Activated CD8-positive, alpha-beta memory T cell treated with anti-CD3 and anti-CD28 coated beads, Interleukin-2, amount 10 ng/mL, durations not matched to agents 7 days and 5 days (primary cell): ENCODE data around the gene TSPO. TPM values are rescaled to one million over a fixed set of nuclear protein-coding genes. Genes with fewer than 3 reads are reported as not detected.
"Not testable (repeated sequence)": the region's sequence is repeated elsewhere in the genome, so short reads cannot be mapped to it uniquely, and the experiment has no call there.

Experiments used
- ATAC-seq: fragments of 150-1000 bp; cut with Tn5 transposase; one replicate; pipeline ENCODE4 v1.10.0; 2021; ENCODE audit warnings: moderate library complexity
- CTCF ChIA-PET: fragments of 350-600 bp; sonication (Branson Sonifier 250); formaldehyde crosslinking; loops from one replicate; lab custom pipeline; 2021; ENCODE audit warnings: antibody characterized with exemption; lab: Charles Lee
- DNase-seq: peaks from one replicate; pipeline ENCODE4 v3.0.0-alpha.2; 2020
- H3K27ac Mint-ChIP-seq: one replicate; pipeline ENCODE4 v1.8.0; 2021; ENCODE audit warnings: mild to moderate bottlenecking, mixed read lengths
- H3K27me3 Mint-ChIP-seq: one replicate; pipeline ENCODE4 v1.8.0; 2021; ENCODE audit warnings: mixed read lengths
- H3K36me3 Mint-ChIP-seq: one replicate; pipeline ENCODE4 v1.8.0; 2021; ENCODE audit warnings: mild to moderate bottlenecking, mixed read lengths
- H3K4me1 Mint-ChIP-seq: one replicate; pipeline ENCODE4 v1.8.0; 2021; ENCODE audit warnings: mixed read lengths
- H3K4me3 Mint-ChIP-seq: one replicate; pipeline ENCODE4 v1.8.0; 2021; ENCODE audit warnings: mild to moderate bottlenecking, moderate library complexity, mixed read lengths
- H3K9me3 Mint-ChIP-seq: one replicate; pipeline ENCODE4 v1.8.0; 2022; ENCODE audit warnings: low read depth, mixed read lengths
- total RNA-seq, 2 experiments: library from RNA; stranded (reverse); gene quantifications; one replicate each; pipeline ENCODE4 v1.2.3, GENCODE V29; 2021

Gene TSPO
- total RNA-seq: 100 to 1,000 TPM; 118 to 131 TPM

- Mint-ChIP-seq H3K4me3 (peak within 1 kb of the TSS; percentile 83), H3K4me1 (peaks cover 34% of the 10 kb centered on the region), H3K27ac (peak within 1 kb of the TSS; percentile 88), H3K27me3 (no peaks in the 10 kb centered on the region), H3K9me3 (no peaks in the 10 kb centered on the region), H3K36me3 (no peaks in the 10 kb centered on the region)
- ATAC-seq (peak; percentile 77), DNase-seq (peak; percentile 68)
- CTCF ChIA-PET: no interaction called here
Observed at GRCh38 chr22:43151251-43152002, at the start of gene TSPO. TSPO (plus strand) TSS chr22:43151559; CDS start chr22:43159239, 7,680 bp downstream.

DNA sequence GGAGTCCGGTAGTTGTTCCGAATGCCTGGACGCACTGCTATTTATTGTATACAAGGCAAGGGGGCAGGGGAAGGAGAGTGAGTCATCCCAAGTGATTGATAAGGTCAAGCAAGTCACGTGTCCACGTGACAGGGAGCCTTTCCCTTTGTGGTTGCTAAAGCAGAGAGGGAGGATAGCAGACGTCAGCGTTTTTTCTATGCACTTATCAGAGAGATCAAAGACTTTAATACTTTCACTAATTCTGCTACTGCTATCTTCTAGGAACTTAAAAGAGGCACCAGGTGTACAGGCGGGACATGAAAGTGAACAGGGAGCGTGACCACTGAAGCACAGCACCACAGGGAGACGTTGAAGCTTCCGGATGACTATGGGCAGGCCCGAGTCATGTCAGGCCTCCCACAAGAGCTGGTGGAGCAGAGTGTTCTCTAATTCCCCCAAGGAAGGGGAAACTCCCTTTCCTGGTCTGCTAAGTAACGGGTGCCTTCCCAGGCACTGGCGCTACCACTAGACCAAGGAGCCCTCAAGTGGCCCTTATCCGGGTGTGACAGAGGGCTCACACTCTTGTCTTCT is 47.2 kb upstream of the TSPO start:
- CTCF ChIA-PET: interaction anchor here (0.6 to 1.8 kb wide), 3 partner anchors 19 to 47 kb away, joined by 3 to 5 read pairs (median 4); no protein-coding TSS in a partner anchor
- H3K9me3 Mint-ChIP-seq, H3K4me3 Mint-ChIP-seq, H3K27me3 Mint-ChIP-seq, H3K36me3 Mint-ChIP-seq, H3K4me1 Mint-ChIP-seq, DNase-seq, H3K27ac Mint-ChIP-seq, ATAC-seq: not testable (repeated sequence)

GRCh38 chr22:43104950-43105349 is 46.4 kb upstream of the TSPO start:
- not testable (repeated sequence) for H3K4me3 Mint-ChIP-seq, H3K4me1 Mint-ChIP-seq, DNase-seq, H3K36me3 Mint-ChIP-seq, ATAC-seq, H3K9me3 Mint-ChIP-seq, H3K27ac Mint-ChIP-seq
- CTCF ChIA-PET: interaction anchor here (1.3 to 1.8 kb wide), 2 partner anchors 20 to 34 kb away, joined by 4 to 5 read pairs; no protein-coding TSS in a partner anchor
- H3K27me3 Mint-ChIP-seq: peaks cover 10% of the 10 kb centered on the region

GRCh38 chr22:43106302-43106701 is 45.1 kb upstream of the TSPO start:
- ATAC-seq: no peak
- Mint-ChIP-seq H3K27me3 (peaks cover 15% of the 10 kb centered on the region), H3K9me3 (no peaks in the 10 kb centered on the region)

GRCh38 chr22:43109511-43109910 is 41.8 kb upstream of the TSPO start:
- H3K27ac Mint-ChIP-seq: no peak overlapping the region
- no peak for DNase-seq
- H3K4me1 Mint-ChIP-seq: peaks cover 7% of the 10 kb centered on the region
- H3K9me3 Mint-ChIP-seq: no peaks in the 10 kb centered on the region
- ATAC-seq: no peak
- H3K27me3 Mint-ChIP-seq: peaks cover 35% of the 10 kb centered on the region
- H3K4me3 Mint-ChIP-seq: no peak overlapping the region
- H3K36me3 Mint-ChIP-seq: no peaks in the 10 kb centered on the region
- CTCF ChIA-PET: interaction anchor here (1.2 to 2.5 kb wide), 3 partner anchors 9 to 33 kb away, joined by 3 to 7 read pairs (median 6); partner anchors contain the start of gene MCAT

More at GRCh38 chr22:43106302-43106701, 45.1 kb upstream of the TSPO start:
- no peak for DNase-seq
- H3K27ac Mint-ChIP-seq: no peak overlapping the region
- peaks cover 9% of the 10 kb centered on the region for H3K4me1 Mint-ChIP-seq
- CTCF ChIA-PET: no interaction called here
- no peaks in the 10 kb centered on the region for H3K36me3 Mint-ChIP-seq
- no peak overlapping the region for H3K4me3 Mint-ChIP-seq

DNA sequence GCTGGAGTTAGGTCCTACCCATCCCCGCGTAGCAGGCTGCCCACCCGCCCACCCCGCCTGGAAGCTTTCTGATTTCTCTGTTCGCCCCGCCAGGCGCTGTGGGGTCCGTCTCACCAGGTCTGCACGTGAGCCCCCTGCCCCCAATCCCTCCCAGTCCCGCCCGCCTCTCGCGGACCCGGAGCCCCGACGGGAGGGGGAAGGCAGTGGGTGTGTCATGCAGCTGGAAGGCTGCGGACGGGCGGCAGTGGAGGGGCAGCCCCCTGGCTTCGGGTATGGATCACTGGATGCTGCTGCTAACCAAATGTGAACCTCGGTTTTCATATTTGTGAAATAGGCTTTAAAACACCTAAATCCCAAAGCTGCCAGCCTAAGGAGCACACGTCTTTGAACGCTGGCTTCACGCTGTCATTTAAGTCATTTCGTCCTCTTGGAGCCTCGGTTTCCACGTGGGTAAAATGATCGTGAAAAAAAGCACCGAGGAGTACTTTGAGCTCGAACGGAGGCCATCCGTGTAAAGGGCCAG is 41.4 kb upstream of the TSPO start:
- Mint-ChIP-seq H3K36me3 (no peaks in the 10 kb centered on the region), H3K9me3 (no peaks in the 10 kb centered on the region), H3K27me3 (peaks cover 35% of the 10 kb centered on the region), H3K4me1 (peaks cover 7% of the 10 kb centered on the region), H3K4me3 (peak overlapping the region; percentile 65), H3K27ac (no peak overlapping the region)
- CTCF ChIA-PET: interaction anchor here (1.2 to 2.5 kb wide), 3 partner anchors 9 to 33 kb away, joined by 3 to 7 read pairs (median 6); partner anchors contain the start of gene MCAT
- no peak for ATAC-seq
- DNase-seq: no peak

DNA sequence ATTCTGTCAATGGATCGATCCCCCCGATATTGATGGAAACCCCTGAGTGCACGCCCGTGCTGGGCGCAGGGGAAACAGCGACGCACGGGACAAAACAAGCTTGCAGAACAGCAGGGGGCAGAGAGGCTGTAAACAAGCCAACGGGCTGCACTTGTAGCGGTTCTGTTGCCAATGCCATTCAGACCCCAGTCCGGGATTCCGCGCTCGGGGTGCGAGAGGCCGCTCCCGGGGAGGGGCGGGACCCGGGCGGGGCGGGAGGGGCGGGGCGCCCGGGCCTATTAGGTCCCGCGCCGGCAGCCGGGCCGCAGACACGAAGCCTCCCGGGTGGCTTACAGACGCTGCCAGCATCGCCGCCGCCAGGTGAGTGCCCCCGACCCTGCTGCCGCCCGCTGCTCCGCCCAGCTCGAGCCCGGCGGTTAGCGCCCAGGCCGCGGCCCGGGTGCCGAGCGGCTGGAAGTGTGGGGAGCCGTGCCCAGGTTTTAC is 40.9 kb upstream of the TSPO start, which contains the start of gene BIK:
TSS of gene BIK (plus strand) at position 307 of the 483 bp plus-strand sequence. CDS start 13,273 bp downstream, outside the sequence.
- peak within 1 kb of the TSS; percentile 65 for H3K4me3 Mint-ChIP-seq
- H3K4me1 Mint-ChIP-seq: peaks cover 7% of the 10 kb centered on the region
- ATAC-seq (peak; percentile 75), DNase-seq (peak; percentile 67)
- no peaks in the 10 kb centered on the region for H3K36me3 Mint-ChIP-seq
- no peak within 1 kb of the TSS for H3K27ac Mint-ChIP-seq
- H3K27me3 Mint-ChIP-seq: peaks cover 35% of the 10 kb centered on the region
- CTCF ChIA-PET: interaction anchor here (1.2 to 2.5 kb wide), 3 partner anchors 8 to 32 kb away, joined by 3 to 7 read pairs (median 6); partner anchors contain the start of gene MCAT
- H3K9me3 Mint-ChIP-seq: no peaks in the 10 kb centered on the region

DNA sequence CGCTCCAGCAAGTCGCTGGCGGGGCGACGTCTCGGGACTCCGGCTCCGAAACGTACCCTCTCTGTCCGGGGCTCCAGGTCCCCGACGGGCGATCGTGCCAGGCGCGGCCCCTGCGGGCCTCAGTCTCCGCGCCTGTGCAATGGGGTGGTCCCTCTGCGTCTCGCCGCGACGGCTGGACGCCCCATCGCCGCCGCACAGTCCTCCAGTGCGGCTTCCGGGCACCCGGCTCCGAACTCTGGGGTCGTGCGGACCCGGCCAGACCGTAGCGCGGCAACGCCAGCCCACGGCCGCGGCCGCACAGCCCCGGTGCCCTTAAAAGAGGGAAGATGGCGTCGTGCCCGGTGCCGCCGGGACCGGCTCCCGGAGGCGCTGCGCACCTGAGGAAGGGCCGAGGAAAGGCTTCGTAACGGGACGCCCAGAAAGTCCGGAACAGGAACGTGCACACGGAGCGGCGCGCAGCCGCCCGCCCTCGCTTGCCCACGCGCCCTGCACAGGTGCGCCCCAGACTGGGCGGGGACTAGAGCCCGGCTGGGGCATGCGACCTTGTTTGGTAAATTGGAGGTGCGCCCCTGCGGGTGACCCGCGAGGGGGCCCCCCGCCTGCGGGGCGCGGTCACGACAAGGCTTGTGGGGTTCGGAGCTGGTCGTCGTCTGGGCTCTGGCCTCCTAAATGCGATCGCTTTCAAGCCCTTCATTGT is 40.3 kb upstream of the TSPO start:
- peak overlapping the region; percentile 52 for H3K4me3 Mint-ChIP-seq
- DNase-seq (peak; percentile 43), ATAC-seq (peak; percentile 62)
- no peaks in the 10 kb centered on the region for H3K9me3 Mint-ChIP-seq
- H3K4me1 Mint-ChIP-seq: peaks cover 7% of the 10 kb centered on the region
- CTCF ChIA-PET: interaction anchor here (1.4 to 2.5 kb wide), 4 partner anchors 21 to 77 kb away, joined by 3 to 7 read pairs (median 6); partner anchors contain the start of gene MCAT
- peaks cover 35% of the 10 kb centered on the region for H3K27me3 Mint-ChIP-seq
- H3K36me3 Mint-ChIP-seq: no peaks in the 10 kb centered on the region
- H3K27ac Mint-ChIP-seq: no peak overlapping the region

DNA sequence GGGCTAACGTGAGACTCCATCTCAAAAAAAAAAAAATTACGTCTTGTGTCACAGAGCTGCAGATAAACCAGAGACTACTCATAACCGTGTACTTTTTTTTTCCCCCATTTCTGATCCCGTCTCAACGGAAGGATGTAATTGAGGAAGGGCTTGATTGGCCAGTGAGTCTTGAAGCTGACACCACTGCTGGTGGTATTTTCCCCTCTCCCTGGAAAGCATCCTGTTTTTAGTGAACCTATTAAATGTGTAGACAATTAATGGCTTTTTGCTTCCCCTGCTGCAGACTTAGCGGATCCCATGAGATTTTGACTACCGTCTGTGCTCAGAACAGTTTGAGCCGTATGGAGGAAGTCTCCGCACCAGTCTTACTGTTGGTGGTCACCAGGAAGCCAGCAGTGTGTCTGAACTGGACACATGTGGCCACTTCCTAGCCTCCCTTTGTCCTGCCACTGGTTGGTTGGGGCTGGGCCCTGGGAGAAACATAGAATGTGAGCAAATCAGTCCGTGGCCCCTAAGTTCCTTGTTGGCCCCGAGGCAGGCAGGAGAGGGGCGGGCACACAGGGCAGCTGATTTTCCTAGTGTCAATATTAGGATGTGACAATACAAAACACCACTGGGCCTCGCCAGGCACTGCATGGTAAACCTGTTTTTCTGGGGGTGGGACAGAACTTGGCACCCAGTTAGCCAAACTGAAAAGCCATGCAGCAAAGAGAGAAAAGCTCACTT is 37.7 kb upstream of the TSPO start:
- Mint-ChIP-seq H3K27me3 (peaks cover 34% of the 10 kb centered on the region), H3K27ac (no peak overlapping the region), H3K4me3 (no peak overlapping the region), H3K9me3 (no peaks in the 10 kb centered on the region), H3K36me3 (no peaks in the 10 kb centered on the region), H3K4me1 (peaks cover 8% of the 10 kb centered on the region)
- no peak for DNase-seq
- ATAC-seq: no peak
- CTCF ChIA-PET: no interaction called here

DNA sequence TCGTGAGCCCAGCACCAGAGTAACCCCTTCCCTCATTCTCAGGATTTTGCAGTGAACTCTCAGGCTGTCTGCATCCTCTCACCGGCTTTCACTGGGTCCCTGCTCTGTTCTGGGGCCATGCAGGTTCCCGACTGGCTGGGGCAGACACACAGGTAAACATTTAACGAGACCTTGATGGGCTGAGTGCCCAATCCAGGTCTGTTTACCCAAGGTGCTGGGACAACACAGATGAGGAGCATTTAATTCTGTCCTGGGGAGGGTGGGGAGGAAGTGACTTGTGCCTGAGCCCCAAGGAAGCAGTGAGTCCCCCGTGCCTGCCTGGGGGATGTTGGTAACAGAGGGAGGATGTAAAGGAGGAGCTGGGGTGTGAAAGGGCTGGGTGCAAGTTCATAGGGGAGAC is 36.4 kb upstream of the TSPO start:
- CTCF ChIA-PET: no interaction called here
- H3K4me1 Mint-ChIP-seq: peaks cover 11% of the 10 kb centered on the region
- no peak overlapping the region for H3K4me3 Mint-ChIP-seq
- peaks cover 25% of the 10 kb centered on the region for H3K27me3 Mint-ChIP-seq
- ATAC-seq (no peak), DNase-seq (no peak)
- no peaks in the 10 kb centered on the region for H3K9me3 Mint-ChIP-seq
- H3K27ac Mint-ChIP-seq: no peak overlapping the region
- no peaks in the 10 kb centered on the region for H3K36me3 Mint-ChIP-seq

DNA sequence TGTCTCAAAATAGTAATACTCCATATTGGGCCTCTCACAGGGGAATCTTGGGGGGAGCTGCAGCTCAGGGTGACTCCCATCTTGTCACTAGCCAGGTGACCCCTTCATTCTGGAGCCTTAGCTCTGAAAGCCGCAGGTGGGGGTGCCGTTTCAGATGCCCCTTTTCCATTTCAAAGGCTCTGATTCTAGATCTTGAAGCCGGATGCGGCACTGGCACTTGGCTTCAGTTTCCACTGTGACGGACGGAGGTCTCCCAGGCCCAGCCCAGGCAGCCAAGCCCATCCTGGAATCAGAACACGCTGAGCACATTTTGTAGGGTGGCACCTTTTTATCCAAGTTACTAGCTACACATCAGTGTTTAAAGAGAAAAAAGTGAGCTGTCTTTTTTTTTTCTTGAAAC is 34.4 kb upstream of the TSPO start:
- CTCF ChIA-PET: no interaction called here
- H3K4me1 Mint-ChIP-seq: peaks cover 5% of the 10 kb centered on the region
- no peak overlapping the region for H3K4me3 Mint-ChIP-seq
- no peaks in the 10 kb centered on the region for H3K9me3 Mint-ChIP-seq
- ATAC-seq (no peak), DNase-seq (no peak)
- H3K27me3 Mint-ChIP-seq: peaks cover 15% of the 10 kb centered on the region
- no peak overlapping the region for H3K27ac Mint-ChIP-seq
- H3K36me3 Mint-ChIP-seq: no peaks in the 10 kb centered on the region
